CD14-positive monocyte (primary cell): ENCODE results near the gene LBX1. TPM values are rescaled to one million over a fixed set of nuclear protein-coding genes. Genes with fewer than 3 reads are reported as not detected.

Experiments used
- DNase-seq, 3 donors: peaks; one replicate each; pipeline ENCODE4 v3.0.0-alpha.2; 2011 to 2022
- H2AFZ ChIP-seq: 2 replicates; pipeline ENCODE4 v1.6.0; 2012; ENCODE audit warnings: mild to moderate bottlenecking, low read depth, low read length, inconsistent platforms; ENCODE audit not compliant: insufficient read depth, poor library complexity, severe bottlenecking
- H3K27ac ChIP-seq, 2 donors: 1 replicate in 1 of 2; 2 replicates in 1 of 2; pipeline ENCODE4 v1.5.1; 2012 to 2013; ENCODE audit warnings: low read length in 2 of 2, control low read depth in 1 of 2, inconsistent platforms in 1 of 2, low read depth in 1 of 2, mild to moderate bottlenecking in 1 of 2
- H3K27me3 ChIP-seq, 2 donors: one replicate each; pipeline versions ENCODE4 v1.6.0 to v1.6.1; 2011 to 2013; ENCODE audit warnings: low read length in 2 of 2; ENCODE audit not compliant: control insufficient read depth in 2 of 2, insufficient read depth in 2 of 2
- H3K36me3 ChIP-seq, 2 donors: replicated peaks in 1 of 2; 1 replicate in 1 of 2; 2 replicates in 1 of 2; pipeline versions ENCODE4 v1.5.1 to v1.6.1; 2012 to 2013; ENCODE audit warnings: low read length in 2 of 2, control low read depth in 1 of 2, inconsistent platforms in 1 of 2, mild to moderate bottlenecking in 1 of 2; ENCODE audit not compliant: insufficient read depth in 2 of 2, control insufficient read depth in 1 of 2
- H3K4me1 ChIP-seq, 2 donors: 1 replicate in 1 of 2; 2 replicates in 1 of 2; pipeline versions ENCODE4 v1.5.1 to v1.6.1; 2012 to 2013; ENCODE audit warnings: low read length in 2 of 2, control low read depth in 1 of 2, inconsistent platforms in 1 of 2, mild to moderate bottlenecking in 1 of 2, moderate library complexity in 1 of 2; ENCODE audit not compliant: insufficient read depth in 2 of 2, control insufficient read depth in 1 of 2
- H3K4me2 ChIP-seq: replicated peaks from 2 replicates; pipeline ENCODE3; 2012; ENCODE audit warnings: low read length, moderate library complexity, mild to moderate bottlenecking; ENCODE audit not compliant: poor library complexity, severe bottlenecking; ENCODE audit errors: extremely low read depth
- H3K4me3 ChIP-seq, 3 experiments: fragments of 200-600 bp in 1 of 3; sonication (generic) in 1 of 3; replicated peaks in 1 of 3; 1 replicate in 2 of 3; 2 replicates in 1 of 3; pipeline ENCODE4 v1.5.1; 2011 to 2013; ENCODE audit warnings: low read length in 3 of 3, mild to moderate bottlenecking in 3 of 3, control low read depth in 2 of 3, low read depth in 2 of 3, inconsistent platforms in 1 of 3, moderate library complexity in 1 of 3
- H3K79me2 ChIP-seq: 2 replicates; pipeline ENCODE4 v1.6.0; 2012; ENCODE audit warnings: mild to moderate bottlenecking, control low read depth, inconsistent platforms, low read length, moderate library complexity; ENCODE audit not compliant: insufficient read depth
- H3K9ac ChIP-seq: 2 replicates; pipeline ENCODE4 v1.6.0; 2017; ENCODE audit warnings: low read length, mild to moderate bottlenecking; ENCODE audit not compliant: insufficient read depth, poor library complexity, severe bottlenecking
- H3K9me3 ChIP-seq, 2 donors: replicated peaks in 1 of 2; 1 replicate in 1 of 2; 2 replicates in 1 of 2; pipeline versions ENCODE4 v1.5.1 to v1.6.1; 2012 to 2013; ENCODE audit warnings: low read length in 2 of 2, control low read depth in 1 of 2; ENCODE audit not compliant: control insufficient read depth in 1 of 2, insufficient read depth in 1 of 2
- H4K20me1 ChIP-seq: 2 replicates; pipeline ENCODE4 v1.6.0; 2012; ENCODE audit warnings: mild to moderate bottlenecking, low read length, control low read depth, moderate library complexity; ENCODE audit not compliant: insufficient read depth
- H3K27ac Mint-ChIP-seq, 7 donors: one replicate each; pipeline ENCODE4 v1.8.0; 2020; ENCODE audit warnings: mild to moderate bottlenecking in 7 of 7, mixed read lengths in 7 of 7, moderate library complexity in 6 of 7, inconsistent platforms in 2 of 7
- H3K27me3 Mint-ChIP-seq, 3 donors: one replicate each; pipeline ENCODE4 v1.8.0; 2021 to 2022; ENCODE audit warnings: low read depth in 3 of 3, mild to moderate bottlenecking in 3 of 3, mixed read lengths in 3 of 3, moderate library complexity in 3 of 3, inconsistent platforms in 1 of 3
- H3K36me3 Mint-ChIP-seq, 2 donors: one replicate each; pipeline ENCODE4 v1.8.0; 2020; ENCODE audit warnings: mixed read lengths in 2 of 2, inconsistent platforms in 1 of 2, mild to moderate bottlenecking in 1 of 2
- H3K4me1 Mint-ChIP-seq: one replicate; pipeline ENCODE4 v1.8.0; 2020; ENCODE audit warnings: mild to moderate bottlenecking, mixed read lengths
- H3K4me3 Mint-ChIP-seq, 2 donors: one replicate each; pipeline ENCODE4 v1.8.0; 2020; ENCODE audit warnings: mild to moderate bottlenecking in 2 of 2, mixed read lengths in 2 of 2, moderate library complexity in 1 of 2
- H3K9me3 Mint-ChIP-seq, 7 donors: one replicate each; pipeline ENCODE4 v1.8.0; 2020 to 2022; ENCODE audit warnings: mixed read lengths in 7 of 7, mild to moderate bottlenecking in 6 of 7, moderate library complexity in 6 of 7, inconsistent platforms in 2 of 7
- CTCF ChIP-seq: fragments of 200-600 bp; IDR thresholded peaks from one replicate; pipeline ENCODE4 v1.8.0; 2022; ENCODE audit warnings: antibody characterized with exemption, mild to moderate bottlenecking
- WGBS: methylation state at CpG from one replicate; pipeline ENCODE4 v1.1.5; 2013; ENCODE audit warnings: missing lambda C conversion rate; ENCODE audit not compliant: insufficient coverage; 5-methylcytosine and 5-hydroxymethylcytosine counted together
- intact Hi-C, 2 donors: fragments of 100-400 bp; cut with micrococcal nuclease; formaldehyde crosslinking; loops; one replicate each; pipeline versions ENCODE4 v1.15.0 to v1.15.1; 2023
- polyA plus RNA-seq, 3 donors: library from polyadenylated mRNA; depleted of rRNA in 1 of 3; unstranded in 2 of 3; stranded (reverse) in 1 of 3; fragments of 300-500 nt in 2 of 3; fragments of >200 nt in 1 of 3; fragmentation: Illumina TruSeq in 2 of 3; gene quantifications; 1 replicate in 2 of 3; 2 replicates in 1 of 3; pipeline ENCODE4 v1.2.3, GENCODE V29; 2012 to 2021

Gene LBX1
- polyA plus RNA-seq, 3 donors = not detected

- Histone ChIP-seq H3K4me2 (no peak overlapping the region), H2AFZ (no peak overlapping the region), H3K9ac (no peak overlapping the region), H3K9me3 (no peaks in the 10 kb centered on the region), H3K27ac (no peak overlapping the region), H3K36me3 (no peaks in the 10 kb centered on the region), H3K4me3 (no peak overlapping the region), H4K20me1 (no peaks in the 10 kb centered on the region), H3K27me3 (peaks cover 7 to 17% of the 10 kb centered on the region in 2 donors), H3K79me2 (no peaks in the 10 kb centered on the region), H3K4me1 (no peaks in the 10 kb centered on the region)
- DNase-seq = no peak
- no CpG with 5 or more reads among the region's 2 CpGs for WGBS
- Mint-ChIP-seq H3K4me3 (no peak overlapping the region), H3K9me3 (peaks cover 0 to 8% (median 0%) of the 10 kb centered on the region in 7 donors), H3K27me3 (peaks cover 16 to 37% (median 25%) of the 10 kb centered on the region in 3 donors), H3K36me3 (no peaks in the 10 kb centered on the region), H3K4me1 (no peaks in the 10 kb centered on the region), H3K27ac (no peak overlapping the region)
- no peak for TF ChIP-seq CTCF
- intact Hi-C loops = no loop called here
These were observed 46.3 kb downstream of the LBX1 start for GRCh38 chr10:101182936-101183335.

Other genes starting within 250 kb of the LBX1 start
- 100 to 1,000 TPM in 1 of 3 donors, 10 to 100 TPM in 2; 69.5 to 123 (median 98.0) TPM for gene MRPL43, start 242.0 kb downstream of the LBX1 start, polyA plus RNA-seq
- 1 to 10 TPM in 1 of 3 donors, under 1 TPM in 2; 0.31 to 1.2 (median 0.69) TPM for gene TWNK, start 241.9 kb downstream of the LBX1 start, polyA plus RNA-seq
- 1 to 10 TPM; 2.8 to 9.2 (median 3.3) TPM for gene LZTS2, start 229.7 kb downstream of the LBX1 start, polyA plus RNA-seq
- under 1 TPM in 1 of 3 donors, not detected in 2; 0.73 TPM for gene PDZD7, start 198.3 kb downstream of the LBX1 start, polyA plus RNA-seq
- gene SFXN3, start 198.2 kb downstream of the LBX1 start, polyA plus RNA-seq = 100 to 1,000 TPM in 1 of 3 donors, 10 to 100 TPM in 2; 21.3 to 152 (median 24.2) TPM
- gene KAZALD1, start 167.5 kb downstream of the LBX1 start, polyA plus RNA-seq = 1 to 10 TPM in 1 of 3 donors, under 1 TPM in 2; 0.15 to 6.6 (median 0.53) TPM
- gene TLX1, start 98.2 kb downstream of the LBX1 start, polyA plus RNA-seq = not detected
- gene BTRC, start 124.7 kb upstream of the LBX1 start, polyA plus RNA-seq = 1 to 10 TPM; 2.8 to 4.3 (median 3.1) TPM